OCI-LY7 (cell line): ENCODE measurements around the gene CNOT3.

Source experiments
- CTCF ChIP-seq: fragments of 200-600 bp; sonication (generic); conservative IDR thresholded peaks from 2 replicates; pipeline ENCODE4 v1.5.1; 2014; ENCODE audit warnings: mild to moderate bottlenecking, antibody characterized with exemption, low read length, moderate library complexity, mixed read lengths
- EZH2phosphoT487 ChIP-seq: fragments of 200-600 bp; sonication (generic); IDR thresholded peaks from 2 replicates; pipeline ENCODE4 v1.6.1; 2018; ENCODE audit warnings: low read depth, borderline replicate concordance, mild to moderate bottlenecking, mixed run types, antibody characterized with exemption, low read length, moderate library complexity, mixed read lengths

- TF ChIP-seq CTCF (no peak), EZH2phosphoT487 (no peak)
Measured at GRCh38 chr19:54160182-54160811, 22.7 kb downstream of the CNOT3 start.
